ELF-1 (cell line): ENCODE results near the gene ZBTB45.
A peak's percentile ranks its signal among the peaks of the same experiment; 100 is the strongest.

Experiments used
- DNase-seq: peaks from one replicate; pipeline ENCODE4 v3.0.0-alpha.2; 2016; ENCODE audit warnings: low read depth, low spot score

The ZBTB45 gene

DNA sequence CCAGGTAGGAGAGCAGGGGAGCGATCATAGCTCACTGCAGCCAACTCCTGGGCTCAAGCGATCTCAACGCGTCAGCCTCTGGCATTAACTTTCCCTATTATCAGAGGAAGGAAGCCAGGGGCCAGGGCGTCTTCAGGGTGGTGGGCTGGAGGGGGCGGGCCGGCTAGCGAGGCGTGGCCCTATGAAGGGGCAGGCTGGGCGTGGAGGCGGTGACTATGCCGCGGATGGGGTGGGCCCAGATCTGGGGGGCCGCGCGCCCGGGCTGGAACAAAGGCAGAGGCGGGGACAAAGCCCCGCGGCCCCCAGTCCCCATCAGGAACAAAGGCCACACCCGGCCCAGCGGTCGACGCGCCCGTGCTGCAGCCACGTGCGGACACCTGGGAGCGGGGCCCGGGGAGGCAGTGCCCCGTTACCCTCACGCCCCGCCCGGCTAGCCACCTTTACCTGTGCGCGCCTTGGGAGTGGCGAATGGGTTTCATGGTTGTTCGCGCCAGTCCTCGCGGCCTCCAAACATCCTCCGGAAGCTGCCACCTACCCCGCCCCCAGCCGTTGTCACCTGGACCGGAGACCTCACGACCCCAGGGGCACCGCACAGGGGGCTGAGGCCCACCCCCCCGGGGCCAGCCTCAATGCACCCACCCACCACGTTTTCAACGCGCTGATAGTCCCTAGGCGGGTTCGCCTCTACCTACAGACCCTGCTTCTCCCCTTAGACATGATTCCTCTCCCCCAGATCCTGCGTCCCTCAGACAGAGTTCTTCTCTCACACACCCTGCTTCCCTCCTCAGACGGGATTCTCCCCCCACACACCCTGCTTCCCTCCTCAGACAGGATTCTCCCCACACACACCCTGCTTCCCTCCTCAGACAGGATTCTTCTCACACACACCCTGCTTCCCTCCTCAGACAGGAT is 18.9 kb upstream of the ZBTB45 start:
- DNase-seq = peak; percentile 93

DNA sequence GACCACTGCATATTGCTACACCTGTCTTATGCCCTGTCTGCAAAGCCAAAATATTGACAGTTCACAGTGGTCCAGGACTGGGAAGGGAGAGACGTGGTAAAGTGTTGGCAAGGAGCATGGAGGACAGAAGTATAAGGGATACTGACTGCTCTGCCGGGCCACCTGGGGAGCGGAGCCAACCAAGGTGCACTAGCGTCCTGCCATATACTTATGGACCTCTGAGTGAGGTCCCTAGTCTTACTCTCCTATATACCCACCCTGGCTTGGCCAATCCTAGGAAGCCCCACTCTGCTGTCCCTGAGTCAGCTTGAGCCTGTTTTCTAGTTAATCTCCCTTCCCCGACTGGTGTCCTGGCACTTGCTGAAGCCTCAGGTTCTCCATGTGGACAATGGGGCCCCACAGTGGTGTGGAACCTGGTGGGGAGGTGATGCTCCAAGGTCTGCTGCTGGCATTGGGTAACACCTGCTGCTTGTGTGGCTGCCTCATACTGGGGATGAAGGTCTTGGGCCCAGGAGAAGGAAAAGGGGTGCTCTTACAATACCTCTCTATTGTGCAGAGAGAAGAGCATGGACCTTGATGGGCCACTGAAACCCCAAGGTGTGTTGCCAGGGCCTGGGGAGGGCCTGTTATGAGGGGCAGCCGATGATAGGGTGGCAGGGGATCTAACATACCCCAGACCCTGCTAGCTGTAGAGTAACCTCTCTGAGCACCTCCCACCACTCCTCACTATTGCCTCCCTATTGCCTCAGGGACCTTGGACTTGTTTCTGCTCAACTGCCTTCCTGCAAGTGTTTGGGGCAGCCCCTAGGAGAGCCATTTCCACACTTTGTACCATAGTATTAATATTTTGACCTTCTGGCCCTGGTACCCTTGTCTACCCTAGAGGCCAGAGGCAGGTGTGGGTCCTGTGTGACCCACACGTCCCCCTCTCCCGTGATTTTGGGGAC is 17.5 kb upstream of the ZBTB45 start:
- no peak for DNase-seq

DNA sequence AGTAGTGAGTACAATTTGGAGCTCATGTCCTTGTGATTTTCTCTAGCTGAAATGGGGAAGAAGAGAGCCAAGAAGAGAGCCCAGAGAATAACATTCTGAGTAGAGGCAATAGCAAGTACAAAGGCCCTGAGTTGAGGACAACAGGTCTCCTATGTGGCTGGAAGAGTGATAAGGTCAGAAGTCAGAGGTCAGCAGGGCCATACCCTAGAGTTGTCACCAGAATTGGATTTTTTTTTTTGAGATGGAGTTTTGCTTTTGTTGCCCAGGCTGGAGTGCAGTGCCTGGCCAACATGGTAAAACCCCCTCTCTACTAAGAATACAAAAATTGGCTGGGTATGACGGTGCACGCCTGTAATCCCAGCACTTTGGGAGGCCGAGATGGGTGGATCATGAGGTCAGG is 16.2 kb upstream of the ZBTB45 start:
- no peak for DNase-seq

GRCh38 chr19:58531034-58531840 is 11.6 kb upstream of the ZBTB45 start:
- DNase-seq = no peak

- no peak for DNase-seq
Observed at GRCh38 chr19:58529405-58529804, 9.8 kb upstream of the ZBTB45 start.

DNA sequence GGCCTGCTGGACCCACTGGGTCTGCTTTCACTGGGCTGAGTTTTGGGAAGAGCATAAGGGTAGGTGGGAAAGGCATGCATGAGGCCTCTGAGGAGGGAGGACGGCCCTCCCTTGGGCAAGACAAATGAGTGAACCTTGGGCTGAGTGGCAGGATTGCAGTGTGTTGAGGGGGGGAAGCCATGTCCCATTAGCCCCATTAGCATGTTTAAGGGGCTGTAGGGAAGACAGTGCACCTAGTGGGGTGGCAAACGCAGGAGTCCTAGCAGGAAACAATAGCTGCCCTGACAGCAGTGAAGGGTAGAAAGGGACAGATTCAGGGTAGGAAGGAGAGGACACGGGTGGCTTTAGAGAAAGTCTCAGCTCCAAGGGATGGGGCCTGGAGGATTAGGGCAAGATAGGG is 3.1 kb upstream of the ZBTB45 start:
- DNase-seq = no peak

GRCh38 chr19:58521651-58522050 is 2.0 kb upstream of the ZBTB45 start:
- DNase-seq = no peak

DNA sequence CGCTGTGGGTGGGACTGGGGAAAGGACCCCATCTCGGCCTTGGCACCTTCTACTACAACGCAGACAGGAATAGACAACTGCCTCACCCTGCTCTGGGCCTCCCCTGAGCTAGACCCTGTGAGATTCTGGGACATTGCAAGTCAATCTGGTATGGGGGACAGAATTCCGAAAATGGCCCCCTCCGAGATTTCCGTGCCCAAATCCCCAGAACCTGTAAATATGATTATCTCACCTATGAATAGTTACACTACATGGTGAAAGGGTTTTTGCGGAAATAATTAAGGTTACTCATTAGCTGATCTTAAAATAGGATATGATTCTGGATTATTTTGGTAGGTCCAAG is 618 bp upstream of the ZBTB45 start:
- DNase-seq = no peak

DNA sequence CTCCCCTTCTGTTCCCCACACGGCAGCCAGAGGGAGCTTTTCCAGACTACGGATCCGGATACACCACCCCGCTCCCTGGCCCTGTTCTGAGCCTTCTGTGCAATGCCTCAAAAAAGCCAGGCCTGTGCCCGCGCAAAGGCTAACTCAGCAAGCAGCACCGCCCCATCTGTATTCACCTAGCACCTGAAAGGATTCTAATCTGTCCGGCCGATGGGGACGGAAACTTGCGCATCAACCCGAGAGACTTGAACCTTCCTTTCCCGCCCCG is 589 bp downstream of the ZBTB45 start:
- DNase-seq = peak; percentile 85

GRCh38 chr19:58518256-58519086 is 1.1 kb downstream of the ZBTB45 start:
- no peak for DNase-seq

GRCh38 chr19:58516964-58517833 is 2.4 kb downstream of the ZBTB45 start:
- DNase-seq = no peak

GRCh38 chr19:58516246-58516836 is 3.3 kb downstream of the ZBTB45 start:
- no peak for DNase-seq

DNA sequence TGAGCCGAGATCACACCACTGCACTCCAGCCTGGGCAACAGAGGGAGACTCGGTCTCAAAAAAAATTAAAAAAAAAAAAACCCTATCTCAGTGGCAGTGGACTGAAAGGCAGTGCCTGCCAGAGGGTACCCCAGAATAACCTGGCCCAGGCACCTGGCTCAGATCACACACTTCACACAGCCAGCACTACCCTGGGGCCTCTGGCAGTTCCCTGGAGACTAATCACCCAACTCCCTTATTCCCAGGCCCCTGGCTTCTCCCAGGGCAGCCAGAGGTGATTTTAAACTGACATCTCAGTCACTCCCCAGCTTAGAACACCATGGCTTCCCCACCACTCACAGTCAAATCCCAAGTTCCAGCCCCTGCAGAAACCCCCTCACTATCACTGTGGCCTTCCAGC is 4.4 kb downstream of the ZBTB45 start:
- DNase-seq = no peak

DNA sequence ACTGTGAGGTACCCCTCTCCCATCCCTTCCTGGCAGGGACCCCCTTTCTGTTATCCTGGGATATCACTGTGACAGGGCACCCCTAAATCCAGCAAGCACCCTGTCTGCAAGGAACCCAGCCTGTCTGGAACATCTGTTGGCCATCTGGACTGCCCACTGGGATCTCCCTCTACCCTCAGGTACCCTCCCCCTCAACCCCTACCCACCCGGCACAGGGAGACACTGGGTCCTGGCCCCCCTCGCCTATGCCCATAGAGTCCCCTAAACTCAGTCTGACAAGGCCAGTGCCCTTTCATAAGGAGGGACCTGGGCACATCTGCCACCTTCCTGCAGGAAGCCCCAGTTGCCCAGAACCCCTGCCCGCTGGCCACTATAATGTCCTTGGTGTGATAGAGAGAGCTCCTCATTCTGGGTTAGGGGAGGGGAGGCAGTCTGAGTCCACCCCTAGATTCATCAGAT is 5.0 kb downstream of the ZBTB45 start:
- DNase-seq = no peak

DNA sequence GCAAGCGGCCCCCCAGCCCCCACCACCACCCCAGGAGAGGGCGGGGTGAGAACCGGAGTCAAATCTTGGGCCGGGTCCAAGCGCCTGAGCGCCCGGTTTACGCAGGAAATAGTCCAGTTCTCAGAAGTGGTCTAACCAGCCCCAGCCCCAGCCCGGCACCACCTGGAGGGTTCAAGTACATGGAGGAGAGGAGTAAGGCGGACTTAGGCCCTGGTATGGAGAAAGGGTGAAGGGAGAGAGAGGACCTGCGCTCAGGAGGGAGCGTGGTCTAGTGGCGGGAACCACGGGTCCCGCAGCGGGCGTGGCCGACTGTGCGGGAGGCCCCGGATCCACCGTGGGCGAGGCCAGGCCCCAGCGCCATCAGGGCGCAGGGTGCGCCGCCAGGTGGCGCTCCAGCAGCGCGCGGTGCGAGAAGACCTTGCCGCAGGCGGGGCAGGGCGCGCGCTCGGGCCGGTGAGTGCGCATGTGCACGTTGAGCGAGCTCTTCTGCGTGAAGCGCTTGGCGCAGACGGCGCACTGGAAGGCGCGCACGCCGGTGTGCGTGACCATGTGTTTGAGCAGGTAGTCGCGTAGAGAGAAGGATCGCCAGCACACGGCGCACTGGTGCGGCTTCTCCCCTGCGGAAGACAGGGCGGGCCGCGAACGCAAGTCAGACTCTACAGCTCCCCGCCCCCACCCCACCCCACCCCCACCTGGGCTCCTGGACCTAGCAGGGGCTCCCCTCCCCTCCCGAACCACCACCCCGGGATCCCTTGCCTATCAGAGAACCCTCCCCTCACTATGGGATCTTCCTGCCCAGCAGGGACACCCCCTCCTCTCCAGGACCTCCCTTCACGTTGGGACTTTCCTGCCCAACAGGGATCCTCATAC is 5.7 kb downstream of the ZBTB45 start:
- DNase-seq = peak; percentile 94

GRCh38 chr19:58513213-58513693 is 6.4 kb downstream of the ZBTB45 start:
- DNase-seq = no peak

DNA sequence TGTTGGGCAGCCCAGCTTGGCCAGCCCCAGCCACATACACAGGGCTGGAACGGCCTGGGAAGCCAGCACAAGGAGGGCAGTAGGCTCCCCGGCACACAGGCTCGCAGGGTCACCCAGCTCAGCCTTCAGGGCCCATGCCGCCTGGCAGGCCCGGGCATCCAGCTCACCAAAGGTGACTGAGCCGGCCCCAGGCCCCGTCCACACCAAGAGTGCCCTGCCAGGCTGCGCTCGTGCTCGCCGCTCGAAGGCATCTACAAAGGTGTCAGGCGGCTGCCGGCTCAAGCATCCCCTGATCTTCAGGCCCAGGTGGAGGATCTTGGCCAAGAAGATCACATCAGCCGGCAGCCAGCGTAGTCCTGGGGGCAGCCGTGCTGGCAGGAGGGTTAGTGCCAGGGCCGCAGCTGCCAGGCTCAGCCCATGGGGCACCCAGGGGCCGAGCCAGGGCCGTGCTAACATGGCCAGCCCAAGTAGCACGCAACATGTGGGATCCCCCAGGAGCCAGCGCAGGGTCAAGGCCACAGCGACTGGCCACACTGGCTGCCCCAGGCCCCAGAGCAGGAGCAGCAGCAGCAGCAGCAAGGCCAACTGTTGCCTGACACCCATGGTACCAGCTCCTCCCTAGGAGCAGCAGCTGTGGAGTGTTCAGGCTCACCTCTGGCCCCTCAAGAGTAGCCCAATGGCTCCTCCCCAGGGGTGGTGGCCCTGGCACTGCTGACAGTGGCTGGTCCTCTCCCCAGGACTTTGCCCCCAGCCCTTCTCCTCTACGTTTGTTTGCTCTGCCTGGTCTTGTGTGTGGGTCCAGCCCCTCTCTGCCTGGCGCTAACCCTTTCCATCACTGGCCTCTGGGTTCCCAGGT is 8.0 kb downstream of the ZBTB45 start, which contains the start of gene SLC27A5:
Gene SLC27A5 (minus strand): TSS at position 640 of the 856 bp plus-strand sequence. CDS start 37 bp downstream, at position 603.
- no peak for DNase-seq
